ENCODE data around the gene WFIKKN1. TPM values are rescaled to one million over a fixed set of nuclear protein-coding genes. Genes with fewer than 3 reads are reported as not detected.

Gene WFIKKN1
- total and polyA plus RNA-seq, 2 of the 13 experiments (the other 11 are each of a cell fraction or from before 2014, with no cell fraction given): 1.7 to 4.9 TPM

DNA sequence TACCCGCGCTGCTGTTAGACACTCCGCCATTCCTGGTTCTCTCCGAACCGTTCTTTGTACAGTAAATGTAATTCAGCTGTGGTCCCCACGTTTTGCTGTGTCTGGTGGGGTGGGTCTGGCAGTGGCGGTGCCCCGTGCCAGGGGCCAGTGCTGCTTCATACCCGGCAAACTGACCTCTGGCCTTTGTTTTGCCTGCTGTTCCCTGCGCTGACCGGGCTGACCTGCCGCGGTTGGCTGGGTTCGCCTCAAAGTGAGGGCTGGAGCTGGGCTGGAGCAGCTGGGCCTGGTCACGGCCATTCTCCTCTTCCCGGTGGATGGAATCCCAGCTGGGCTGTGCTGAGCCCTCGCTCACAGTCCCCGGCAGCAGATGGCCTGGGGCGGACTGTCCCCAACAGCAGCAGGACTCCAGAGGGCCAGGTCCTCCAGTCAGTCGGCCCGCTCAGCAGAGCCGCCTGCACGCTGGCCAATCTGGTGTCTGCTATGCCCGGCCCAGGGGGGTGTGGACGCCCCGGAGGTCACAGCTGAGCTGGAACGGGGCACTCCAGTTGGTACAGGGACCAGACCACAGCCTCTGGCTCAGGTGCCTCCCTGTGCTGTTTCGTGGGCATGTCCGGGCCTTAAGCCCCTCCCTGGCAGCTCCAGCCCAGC is 1.5 kb upstream of the WFIKKN1 start (continued):
- TF ChIP-seq YEATS2 (CRISPR knock-in tag; IDR thresholded peaks at IDR 0.05; ENCODE audit: borderline replicate concordance): 0 out of 2 replicates have a peak, but pooled peaks have one; percentile 19
- TF ChIP-seq GFI1 (CRISPR knock-in tag; IDR thresholded peaks at IDR 0.05; ENCODE audit: borderline replicate concordance): no peak
- TF ChIP-seq, protein P1, sequence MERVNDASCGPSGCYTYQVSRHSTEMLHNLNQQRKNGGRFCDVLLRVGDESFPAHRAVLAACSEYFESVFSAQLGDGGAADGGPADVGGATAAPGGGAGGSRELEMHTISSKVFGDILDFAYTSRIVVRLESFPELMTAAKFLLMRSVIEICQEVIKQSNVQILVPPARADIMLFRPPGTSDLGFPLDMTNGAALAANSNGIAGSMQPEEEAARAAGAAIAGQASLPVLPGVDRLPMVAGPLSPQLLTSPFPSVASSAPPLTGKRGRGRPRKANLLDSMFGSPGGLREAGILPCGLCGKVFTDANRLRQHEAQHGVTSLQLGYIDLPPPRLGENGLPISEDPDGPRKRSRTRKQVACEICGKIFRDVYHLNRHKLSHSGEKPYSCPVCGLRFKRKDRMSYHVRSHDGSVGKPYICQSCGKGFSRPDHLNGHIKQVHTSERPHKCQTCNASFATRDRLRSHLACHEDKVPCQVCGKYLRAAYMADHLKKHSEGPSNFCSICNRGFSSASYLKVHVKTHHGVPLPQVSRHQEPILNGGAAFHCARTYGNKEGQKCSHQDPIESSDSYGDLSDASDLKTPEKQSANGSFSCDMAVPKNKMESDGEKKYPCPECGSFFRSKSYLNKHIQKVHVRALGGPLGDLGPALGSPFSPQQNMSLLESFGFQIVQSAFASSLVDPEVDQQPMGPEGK (CRISPR knock-in tag; IDR thresholded peaks at IDR 0.05): 0 out of 2 replicates have a peak, but pooled peaks have one; percentile 8
- TF ChIP-seq MYC (CRISPR knock-in tag; IDR thresholded peaks at IDR 0.05; ENCODE audit: borderline replicate concordance): no peak
- no peak for TF ChIP-seq ERF (CRISPR knock-in tag; IDR thresholded peaks at IDR 0.05)
- no peak for TF ChIP-seq ZNF567 (CRISPR knock-in tag; IDR thresholded peaks at IDR 0.05; ENCODE audit: borderline replicate concordance)
- TF ChIP-seq TP53 (CRISPR knock-in tag; conservative IDR thresholded peaks at IDR 0.05): no peak
- TF ChIP-seq, protein P2, sequence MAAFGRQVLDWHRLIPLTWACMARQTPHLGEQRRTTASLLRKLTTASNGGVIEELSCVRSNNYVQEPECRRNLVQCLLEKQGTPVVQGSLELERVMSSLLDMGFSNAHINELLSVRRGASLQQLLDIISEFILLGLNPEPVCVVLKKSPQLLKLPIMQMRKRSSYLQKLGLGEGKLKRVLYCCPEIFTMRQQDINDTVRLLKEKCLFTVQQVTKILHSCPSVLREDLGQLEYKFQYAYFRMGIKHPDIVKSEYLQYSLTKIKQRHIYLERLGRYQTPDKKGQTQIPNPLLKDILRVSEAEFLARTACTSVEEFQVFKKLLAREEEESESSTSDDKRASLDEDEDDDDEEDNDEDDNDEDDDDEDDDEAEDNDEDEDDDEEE (CRISPR knock-in tag; IDR thresholded peaks at IDR 0.05): no peak
- TF ChIP-seq SOX5 (CRISPR knock-in tag; IDR thresholded peaks at IDR 0.05; ENCODE audit: borderline replicate concordance): no peak
- TF ChIP-seq, protein P3, sequence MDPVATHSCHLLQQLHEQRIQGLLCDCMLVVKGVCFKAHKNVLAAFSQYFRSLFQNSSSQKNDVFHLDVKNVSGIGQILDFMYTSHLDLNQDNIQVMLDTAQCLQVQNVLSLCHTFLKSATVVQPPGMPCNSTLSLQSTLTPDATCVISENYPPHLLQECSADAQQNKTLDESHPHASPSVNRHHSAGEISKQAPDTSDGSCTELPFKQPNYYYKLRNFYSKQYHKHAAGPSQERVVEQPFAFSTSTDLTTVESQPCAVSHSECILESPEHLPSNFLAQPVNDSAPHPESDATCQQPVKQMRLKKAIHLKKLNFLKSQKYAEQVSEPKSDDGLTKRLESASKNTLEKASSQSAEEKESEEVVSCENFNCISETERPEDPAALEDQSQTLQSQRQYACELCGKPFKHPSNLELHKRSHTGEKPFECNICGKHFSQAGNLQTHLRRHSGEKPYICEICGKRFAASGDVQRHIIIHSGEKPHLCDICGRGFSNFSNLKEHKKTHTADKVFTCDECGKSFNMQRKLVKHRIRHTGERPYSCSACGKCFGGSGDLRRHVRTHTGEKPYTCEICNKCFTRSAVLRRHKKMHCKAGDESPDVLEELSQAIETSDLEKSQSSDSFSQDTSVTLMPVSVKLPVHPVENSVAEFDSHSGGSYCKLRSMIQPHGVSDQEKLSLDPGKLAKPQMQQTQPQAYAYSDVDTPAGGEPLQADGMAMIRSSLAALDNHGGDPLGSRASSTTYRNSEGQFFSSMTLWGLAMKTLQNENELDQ (CRISPR knock-in tag; IDR thresholded peaks at IDR 0.05; ENCODE audit: borderline replicate concordance): no peak
- TF ChIP-seq, protein P4, sequence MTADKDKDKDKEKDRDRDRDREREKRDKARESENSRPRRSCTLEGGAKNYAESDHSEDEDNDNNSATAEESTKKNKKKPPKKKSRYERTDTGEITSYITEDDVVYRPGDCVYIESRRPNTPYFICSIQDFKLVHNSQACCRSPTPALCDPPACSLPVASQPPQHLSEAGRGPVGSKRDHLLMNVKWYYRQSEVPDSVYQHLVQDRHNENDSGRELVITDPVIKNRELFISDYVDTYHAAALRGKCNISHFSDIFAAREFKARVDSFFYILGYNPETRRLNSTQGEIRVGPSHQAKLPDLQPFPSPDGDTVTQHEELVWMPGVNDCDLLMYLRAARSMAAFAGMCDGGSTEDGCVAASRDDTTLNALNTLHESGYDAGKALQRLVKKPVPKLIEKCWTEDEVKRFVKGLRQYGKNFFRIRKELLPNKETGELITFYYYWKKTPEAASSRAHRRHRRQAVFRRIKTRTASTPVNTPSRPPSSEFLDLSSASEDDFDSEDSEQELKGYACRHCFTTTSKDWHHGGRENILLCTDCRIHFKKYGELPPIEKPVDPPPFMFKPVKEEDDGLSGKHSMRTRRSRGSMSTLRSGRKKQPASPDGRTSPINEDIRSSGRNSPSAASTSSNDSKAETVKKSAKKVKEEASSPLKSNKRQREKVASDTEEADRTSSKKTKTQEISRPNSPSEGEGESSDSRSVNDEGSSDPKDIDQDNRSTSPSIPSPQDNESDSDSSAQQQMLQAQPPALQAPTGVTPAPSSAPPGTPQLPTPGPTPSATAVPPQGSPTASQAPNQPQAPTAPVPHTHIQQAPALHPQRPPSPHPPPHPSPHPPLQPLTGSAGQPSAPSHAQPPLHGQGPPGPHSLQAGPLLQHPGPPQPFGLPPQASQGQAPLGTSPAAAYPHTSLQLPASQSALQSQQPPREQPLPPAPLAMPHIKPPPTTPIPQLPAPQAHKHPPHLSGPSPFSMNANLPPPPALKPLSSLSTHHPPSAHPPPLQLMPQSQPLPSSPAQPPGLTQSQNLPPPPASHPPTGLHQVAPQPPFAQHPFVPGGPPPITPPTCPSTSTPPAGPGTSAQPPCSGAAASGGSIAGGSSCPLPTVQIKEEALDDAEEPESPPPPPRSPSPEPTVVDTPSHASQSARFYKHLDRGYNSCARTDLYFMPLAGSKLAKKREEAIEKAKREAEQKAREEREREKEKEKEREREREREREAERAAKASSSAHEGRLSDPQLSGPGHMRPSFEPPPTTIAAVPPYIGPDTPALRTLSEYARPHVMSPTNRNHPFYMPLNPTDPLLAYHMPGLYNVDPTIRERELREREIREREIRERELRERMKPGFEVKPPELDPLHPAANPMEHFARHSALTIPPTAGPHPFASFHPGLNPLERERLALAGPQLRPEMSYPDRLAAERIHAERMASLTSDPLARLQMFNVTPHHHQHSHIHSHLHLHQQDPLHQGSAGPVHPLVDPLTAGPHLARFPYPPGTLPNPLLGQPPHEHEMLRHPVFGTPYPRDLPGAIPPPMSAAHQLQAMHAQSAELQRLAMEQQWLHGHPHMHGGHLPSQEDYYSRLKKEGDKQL (CRISPR knock-in tag; IDR thresholded peaks at IDR 0.05; ENCODE audit: low read depth): no peak
- TF ChIP-seq, protein P5, sequence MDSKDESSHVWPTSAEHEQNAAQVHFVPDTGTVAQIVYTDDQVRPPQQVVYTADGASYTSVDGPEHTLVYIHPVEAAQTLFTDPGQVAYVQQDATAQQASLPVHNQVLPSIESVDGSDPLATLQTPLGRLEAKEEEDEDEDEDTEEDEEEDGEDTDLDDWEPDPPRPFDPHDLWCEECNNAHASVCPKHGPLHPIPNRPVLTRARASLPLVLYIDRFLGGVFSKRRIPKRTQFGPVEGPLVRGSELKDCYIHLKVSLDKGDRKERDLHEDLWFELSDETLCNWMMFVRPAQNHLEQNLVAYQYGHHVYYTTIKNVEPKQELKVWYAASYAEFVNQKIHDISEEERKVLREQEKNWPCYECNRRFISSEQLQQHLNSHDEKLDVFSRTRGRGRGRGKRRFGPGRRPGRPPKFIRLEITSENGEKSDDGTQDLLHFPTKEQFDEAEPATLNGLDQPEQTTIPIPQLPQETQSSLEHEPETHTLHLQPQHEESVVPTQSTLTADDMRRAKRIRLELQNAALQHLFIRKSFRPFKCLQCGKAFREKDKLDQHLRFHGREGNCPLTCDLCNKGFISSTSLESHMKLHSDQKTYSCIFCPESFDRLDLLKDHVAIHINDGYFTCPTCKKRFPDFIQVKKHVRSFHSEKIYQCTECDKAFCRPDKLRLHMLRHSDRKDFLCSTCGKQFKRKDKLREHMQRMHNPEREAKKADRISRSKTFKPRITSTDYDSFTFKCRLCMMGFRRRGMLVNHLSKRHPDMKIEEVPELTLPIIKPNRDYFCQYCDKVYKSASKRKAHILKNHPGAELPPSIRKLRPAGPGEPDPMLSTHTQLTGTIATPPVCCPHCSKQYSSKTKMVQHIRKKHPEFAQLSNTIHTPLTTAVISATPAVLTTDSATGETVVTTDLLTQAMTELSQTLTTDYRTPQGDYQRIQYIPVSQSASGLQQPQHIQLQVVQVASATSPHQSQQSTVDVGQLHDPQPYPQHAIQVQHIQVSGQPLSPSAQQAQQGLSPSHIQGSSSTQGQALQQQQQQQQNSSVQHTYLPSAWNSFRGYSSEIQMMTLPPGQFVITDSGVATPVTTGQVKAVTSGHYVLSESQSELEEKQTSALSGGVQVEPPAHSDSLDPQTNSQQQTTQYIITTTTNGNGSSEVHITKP (CRISPR knock-in tag; IDR thresholded peaks at IDR 0.05; ENCODE audit: low read depth): no peak
- no peak for TF ChIP-seq WIZ (CRISPR knock-in tag; IDR thresholded peaks at IDR 0.05)
- TF ChIP-seq ZNF3 (CRISPR knock-in tag; IDR thresholded peaks at IDR 0.05): no peak
- no peak for TF ChIP-seq NFRKB (IDR thresholded peaks at IDR 0.05)
